Ishikawa (cell line): ENCODE measurements around the gene FAM187B.

ENCODE experiments used
- CEBPB ChIP-seq: IDR thresholded peaks from 2 replicates; pipeline ENCODE4 v1.6.1; 2012
- EGR1 ChIP-seq: IDR thresholded peaks from 2 replicates; pipeline ENCODE4 v1.6.1; 2012
- EP300 ChIP-seq: IDR thresholded peaks from 2 replicates; pipeline ENCODE4 v1.6.1; 2012; ENCODE audit warnings: borderline replicate concordance
- MAX ChIP-seq: IDR thresholded peaks from 2 replicates; pipeline ENCODE4 v1.6.1; 2012
- RAD21 ChIP-seq: IDR thresholded peaks from 2 replicates; pipeline ENCODE4 v1.6.1; 2012; ENCODE audit warnings: low read depth
- TAF1 ChIP-seq: IDR thresholded peaks from 2 replicates; pipeline ENCODE4 v1.6.1; 2012; ENCODE audit warnings: low read depth, mild to moderate bottlenecking
- YY1 ChIP-seq: IDR thresholded peaks from 2 replicates; pipeline ENCODE4 v1.6.1; 2012; ENCODE audit warnings: low read depth

GRCh38 chr19:35240327-35240726, 11.8 kb upstream of the FAM187B start:
- TF ChIP-seq TAF1 (no peak), RAD21 (no peak), EGR1 (no peak), YY1 (no peak), MAX (no peak), CEBPB (no peak), EP300 (no peak)
